GM20000 (cell line): ENCODE data around the gene NAV3.

Source experiments
- DNase-seq: peaks from one replicate; pipeline ENCODE4 v3.0.0; 2012; ENCODE audit warnings: low spot score
- TF ChIP-seq, protein P1 (sequence below): IDR thresholded peaks from 2 replicates; pipeline ENCODE4 v1.5.1; 2012; ENCODE audit warnings: mild to moderate bottlenecking, control low read depth; ENCODE audit errors: extremely low read depth, missing control alignments

The NAV3 gene

DNA sequence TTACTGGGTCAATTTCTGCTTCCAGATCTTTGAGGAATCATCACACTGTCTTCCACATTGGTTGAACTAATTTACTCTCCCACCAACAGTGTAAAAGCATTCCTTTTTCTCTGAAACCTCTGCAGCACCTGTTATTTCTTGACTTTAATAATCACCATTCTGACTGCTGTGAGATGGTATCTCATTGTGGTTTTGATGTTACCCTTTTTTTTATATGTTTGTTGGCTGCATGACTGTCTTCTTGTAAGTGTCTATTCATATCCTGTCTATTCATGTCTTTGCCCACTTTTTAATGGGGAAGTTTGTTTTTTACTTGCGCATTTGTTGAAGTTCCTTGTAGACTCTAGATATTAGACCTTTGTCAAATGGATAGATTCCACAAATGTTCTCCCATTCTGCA lies 324.9 kb downstream of the NAV3 start:
- DNase-seq = no peak
- TF ChIP-seq, protein P1, sequence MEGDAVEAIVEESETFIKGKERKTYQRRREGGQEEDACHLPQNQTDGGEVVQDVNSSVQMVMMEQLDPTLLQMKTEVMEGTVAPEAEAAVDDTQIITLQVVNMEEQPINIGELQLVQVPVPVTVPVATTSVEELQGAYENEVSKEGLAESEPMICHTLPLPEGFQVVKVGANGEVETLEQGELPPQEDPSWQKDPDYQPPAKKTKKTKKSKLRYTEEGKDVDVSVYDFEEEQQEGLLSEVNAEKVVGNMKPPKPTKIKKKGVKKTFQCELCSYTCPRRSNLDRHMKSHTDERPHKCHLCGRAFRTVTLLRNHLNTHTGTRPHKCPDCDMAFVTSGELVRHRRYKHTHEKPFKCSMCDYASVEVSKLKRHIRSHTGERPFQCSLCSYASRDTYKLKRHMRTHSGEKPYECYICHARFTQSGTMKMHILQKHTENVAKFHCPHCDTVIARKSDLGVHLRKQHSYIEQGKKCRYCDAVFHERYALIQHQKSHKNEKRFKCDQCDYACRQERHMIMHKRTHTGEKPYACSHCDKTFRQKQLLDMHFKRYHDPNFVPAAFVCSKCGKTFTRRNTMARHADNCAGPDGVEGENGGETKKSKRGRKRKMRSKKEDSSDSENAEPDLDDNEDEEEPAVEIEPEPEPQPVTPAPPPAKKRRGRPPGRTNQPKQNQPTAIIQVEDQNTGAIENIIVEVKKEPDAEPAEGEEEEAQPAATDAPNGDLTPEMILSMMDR = no peak

DNA sequence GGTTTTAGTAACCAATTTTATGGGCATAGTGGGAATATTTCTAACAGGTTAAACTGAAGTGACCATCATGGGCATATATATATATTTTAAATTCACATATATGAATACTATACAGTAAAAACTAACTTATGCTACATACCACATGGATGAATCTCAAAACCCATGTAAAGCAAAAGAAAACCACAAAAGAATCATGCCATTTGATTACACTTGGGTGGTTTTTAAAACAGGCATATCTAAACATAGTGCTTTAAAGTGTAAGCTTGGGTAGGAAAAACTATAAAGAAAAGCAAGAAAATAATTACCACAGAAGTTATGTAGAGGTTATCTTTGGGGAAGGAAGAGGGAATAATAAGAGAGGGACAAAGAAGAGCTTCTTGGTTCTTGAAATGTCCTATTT lies 326.1 kb downstream of the NAV3 start:
- no peak for DNase-seq
- TF ChIP-seq, protein P1 = no peak

- DNase-seq = no peak
- TF ChIP-seq, protein P1 = no peak
Measured at GRCh38 chr12:78157199-78157598, 326.5 kb downstream of the NAV3 start.

DNA sequence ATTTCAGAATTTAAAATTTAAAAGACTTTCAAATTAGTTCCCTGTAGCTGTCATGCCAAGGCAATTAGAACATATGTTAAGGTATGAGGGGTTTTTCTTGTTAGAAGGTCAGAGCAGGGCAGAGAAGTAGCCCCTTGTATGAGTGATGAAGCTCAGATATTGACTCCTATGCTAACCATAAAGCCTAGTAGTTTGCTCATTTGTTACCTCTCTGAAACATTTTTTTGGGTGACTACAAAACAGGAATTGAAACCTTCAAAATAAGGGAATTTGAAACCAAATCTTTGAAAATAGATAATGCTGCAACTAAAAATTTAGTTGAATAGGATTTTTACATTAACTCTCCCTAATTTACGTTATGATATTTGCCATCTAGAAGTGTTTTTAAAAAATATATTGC lies 333.5 kb downstream of the NAV3 start:
- DNase-seq = no peak
- TF ChIP-seq, protein P1 = no peak

DNA sequence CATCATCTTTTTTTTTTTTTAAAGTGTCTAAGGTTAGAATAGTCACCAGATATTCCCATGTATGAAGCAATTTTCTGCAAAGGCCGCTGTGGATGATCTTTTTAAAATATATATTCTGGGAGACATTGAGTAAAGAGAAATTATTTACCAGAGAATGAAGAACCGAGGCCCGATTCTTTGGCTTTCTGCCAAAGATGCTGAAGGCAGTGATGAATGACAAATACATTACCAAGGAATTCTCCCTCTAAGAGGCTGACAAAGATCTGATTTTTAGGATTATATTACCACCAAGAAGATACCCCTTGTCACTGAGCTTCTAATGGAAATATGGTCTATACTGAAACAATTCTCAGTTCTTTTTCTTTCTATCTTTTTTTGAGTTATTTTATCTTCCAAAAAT lies 336.8 kb downstream of the NAV3 start:
- TF ChIP-seq, protein P1 = no peak
- DNase-seq = no peak

DNA sequence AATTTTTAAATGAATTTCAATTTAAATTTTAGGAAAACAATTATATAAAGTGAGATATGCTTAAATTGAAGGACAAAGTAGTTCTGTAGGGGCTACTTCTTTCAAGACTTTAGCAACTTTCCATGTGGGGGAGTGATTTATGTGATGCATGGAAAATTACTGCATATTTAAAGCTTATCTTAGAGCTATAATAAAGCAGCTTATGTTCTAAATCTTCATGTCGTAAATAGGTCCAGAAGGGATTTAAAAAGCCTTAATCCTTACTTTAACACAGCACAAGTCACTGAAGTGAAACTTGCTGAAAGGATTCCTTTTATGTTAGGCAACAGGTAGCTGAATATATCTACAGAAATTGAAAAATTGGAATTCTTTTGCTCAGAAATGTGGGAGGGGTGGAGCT lies 340.4 kb downstream of the NAV3 start:
- no peak for DNase-seq
- TF ChIP-seq, protein P1 = no peak

DNA sequence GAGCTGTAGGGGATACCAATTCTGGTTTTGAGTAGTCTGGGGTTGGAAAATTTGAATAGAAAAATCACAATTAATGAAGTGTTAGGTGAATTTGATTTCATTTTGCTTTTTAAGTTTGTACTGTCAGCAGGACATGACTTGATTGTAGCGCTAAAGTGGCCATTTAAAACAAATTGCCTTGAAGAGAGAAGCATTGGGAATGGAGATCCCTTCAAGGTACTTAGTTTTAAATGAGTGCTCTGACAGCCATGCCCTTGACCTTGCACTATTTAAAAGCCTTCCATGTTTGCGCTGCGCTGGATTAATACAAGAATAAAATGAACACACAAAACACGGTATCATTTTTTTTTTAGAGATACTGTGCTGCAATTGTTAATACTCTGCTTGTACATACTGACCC lies 345.9 kb downstream of the NAV3 start:
- TF ChIP-seq, protein P1 = no peak
- DNase-seq = no peak
